GM20000 (cell line): ENCODE results near the gene PIGL.
"Not testable (repeated sequence)": the region's sequence is repeated elsewhere in the genome, so short reads cannot be mapped to it uniquely, and the experiment has no call there.

Source experiments
- DNase-seq: peaks from one replicate; pipeline ENCODE4 v3.0.0; 2012; ENCODE audit warnings: low spot score
- TF ChIP-seq, protein P1 (sequence below): IDR thresholded peaks from 2 replicates; pipeline ENCODE4 v1.5.1; 2012; ENCODE audit warnings: mild to moderate bottlenecking, control low read depth; ENCODE audit errors: extremely low read depth, missing control alignments

The PIGL gene

DNA sequence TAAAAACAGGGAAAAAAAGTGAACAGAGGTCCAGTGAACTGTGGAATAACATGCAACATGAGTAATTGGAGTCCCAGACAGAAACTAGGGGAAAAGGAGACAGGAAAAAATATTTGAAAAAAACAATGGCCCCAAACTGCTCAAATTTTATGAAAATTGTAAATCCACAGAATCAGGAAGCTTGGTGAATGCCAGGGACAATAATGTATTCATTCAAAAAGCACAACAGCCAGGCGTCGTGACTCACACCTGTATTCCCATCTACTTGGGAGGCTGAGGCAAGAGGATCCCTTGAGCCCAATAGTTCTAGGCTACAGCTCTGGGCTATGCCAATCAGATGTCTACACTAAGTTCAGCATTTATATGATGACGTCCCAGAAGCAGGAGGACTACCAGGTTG is 25.4 kb upstream of the PIGL start:
- TF ChIP-seq, protein P1, sequence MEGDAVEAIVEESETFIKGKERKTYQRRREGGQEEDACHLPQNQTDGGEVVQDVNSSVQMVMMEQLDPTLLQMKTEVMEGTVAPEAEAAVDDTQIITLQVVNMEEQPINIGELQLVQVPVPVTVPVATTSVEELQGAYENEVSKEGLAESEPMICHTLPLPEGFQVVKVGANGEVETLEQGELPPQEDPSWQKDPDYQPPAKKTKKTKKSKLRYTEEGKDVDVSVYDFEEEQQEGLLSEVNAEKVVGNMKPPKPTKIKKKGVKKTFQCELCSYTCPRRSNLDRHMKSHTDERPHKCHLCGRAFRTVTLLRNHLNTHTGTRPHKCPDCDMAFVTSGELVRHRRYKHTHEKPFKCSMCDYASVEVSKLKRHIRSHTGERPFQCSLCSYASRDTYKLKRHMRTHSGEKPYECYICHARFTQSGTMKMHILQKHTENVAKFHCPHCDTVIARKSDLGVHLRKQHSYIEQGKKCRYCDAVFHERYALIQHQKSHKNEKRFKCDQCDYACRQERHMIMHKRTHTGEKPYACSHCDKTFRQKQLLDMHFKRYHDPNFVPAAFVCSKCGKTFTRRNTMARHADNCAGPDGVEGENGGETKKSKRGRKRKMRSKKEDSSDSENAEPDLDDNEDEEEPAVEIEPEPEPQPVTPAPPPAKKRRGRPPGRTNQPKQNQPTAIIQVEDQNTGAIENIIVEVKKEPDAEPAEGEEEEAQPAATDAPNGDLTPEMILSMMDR, result no peak
- no peak for DNase-seq

DNA sequence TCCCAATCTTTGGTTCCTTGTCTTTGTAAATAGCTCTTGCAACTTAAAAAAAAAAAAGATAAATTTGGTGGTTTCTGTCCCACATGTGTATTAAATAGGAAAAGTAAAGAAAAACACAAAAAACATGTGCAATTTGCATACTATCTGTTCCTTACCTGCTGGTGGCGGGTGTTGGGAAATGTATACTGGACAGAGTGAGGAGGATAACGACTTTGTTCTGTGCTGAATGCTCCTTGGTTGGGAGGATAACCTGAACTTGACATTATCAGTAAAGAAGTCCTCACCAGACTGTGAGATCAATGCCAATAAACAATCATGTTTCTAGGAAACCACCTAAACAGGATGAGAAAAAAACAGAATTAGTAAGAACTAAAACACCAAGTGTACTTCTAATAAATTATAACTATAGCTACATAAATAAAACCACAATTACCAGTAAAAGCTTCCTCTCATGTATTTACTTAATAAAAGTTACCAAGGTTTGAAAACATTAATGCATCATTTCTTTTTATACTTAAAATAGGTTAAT is 22.6 kb upstream of the PIGL start:
- DNase-seq, result not testable (repeated sequence)

DNA sequence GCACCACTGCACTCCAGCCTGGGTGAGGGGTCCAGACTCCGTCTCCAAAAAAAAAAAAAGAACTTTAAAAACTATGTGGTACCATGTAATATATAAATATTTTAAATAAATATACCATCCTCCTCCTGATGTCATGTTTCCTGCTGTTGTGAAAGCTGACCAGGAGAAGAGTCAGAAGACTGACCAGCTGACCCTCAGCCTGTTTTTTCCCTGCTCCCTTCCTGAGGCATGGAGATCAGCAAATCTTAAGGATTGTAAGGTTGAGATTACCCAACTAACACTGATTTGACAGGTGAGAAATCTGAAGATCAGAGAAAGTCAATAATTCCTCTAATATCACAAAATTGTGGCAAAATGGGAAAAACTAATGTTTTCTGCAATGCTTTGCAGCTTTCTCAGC is 19.7 kb upstream of the PIGL start:
- TF ChIP-seq, protein P1, result no peak

DNA sequence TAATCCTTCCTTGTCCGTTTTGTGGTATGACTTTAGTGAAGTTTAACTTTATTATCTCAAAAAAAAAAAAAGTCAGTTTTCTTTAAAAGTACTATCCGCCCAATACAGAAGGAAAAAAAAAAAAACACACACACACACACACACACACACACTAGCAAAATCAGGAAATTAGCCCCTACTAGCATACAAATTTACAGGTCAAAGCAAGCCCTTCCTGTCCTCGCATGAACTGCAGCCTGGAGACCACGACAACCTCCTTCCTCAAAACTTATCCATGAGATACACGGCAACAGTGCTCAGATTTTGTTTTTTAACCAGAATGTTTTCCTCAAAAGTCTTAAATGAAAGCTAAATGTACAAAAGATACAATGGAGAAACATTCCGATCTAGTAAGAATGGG is 17.9 kb upstream of the PIGL start:
- no peak for DNase-seq
- TF ChIP-seq, protein P1, result no peak

More for the DNA sequence above, 19.7 kb upstream of the PIGL start:
- DNase-seq, result no peak

DNA sequence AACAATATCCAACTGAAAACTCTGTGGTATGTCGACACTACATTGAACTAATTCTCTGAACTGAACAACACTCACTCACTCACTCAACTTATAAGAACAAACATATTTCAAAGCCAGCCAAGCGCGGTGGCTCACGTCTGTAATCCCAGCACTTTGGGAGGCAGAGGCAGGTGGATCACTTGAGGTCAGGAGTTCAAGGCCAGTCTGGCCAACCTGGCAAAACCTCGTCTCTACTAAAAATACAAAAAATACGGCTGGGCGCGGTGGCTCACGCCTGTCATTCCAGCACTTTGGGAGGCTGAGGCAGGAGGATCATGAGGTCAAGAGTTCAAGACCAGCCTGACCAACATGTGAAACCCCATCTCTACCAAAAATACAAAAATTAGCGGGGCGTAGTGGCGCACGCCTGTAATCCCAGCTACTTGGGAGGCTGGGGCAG is 15.3 kb upstream of the PIGL start:
- DNase-seq, result not testable (repeated sequence)

DNA sequence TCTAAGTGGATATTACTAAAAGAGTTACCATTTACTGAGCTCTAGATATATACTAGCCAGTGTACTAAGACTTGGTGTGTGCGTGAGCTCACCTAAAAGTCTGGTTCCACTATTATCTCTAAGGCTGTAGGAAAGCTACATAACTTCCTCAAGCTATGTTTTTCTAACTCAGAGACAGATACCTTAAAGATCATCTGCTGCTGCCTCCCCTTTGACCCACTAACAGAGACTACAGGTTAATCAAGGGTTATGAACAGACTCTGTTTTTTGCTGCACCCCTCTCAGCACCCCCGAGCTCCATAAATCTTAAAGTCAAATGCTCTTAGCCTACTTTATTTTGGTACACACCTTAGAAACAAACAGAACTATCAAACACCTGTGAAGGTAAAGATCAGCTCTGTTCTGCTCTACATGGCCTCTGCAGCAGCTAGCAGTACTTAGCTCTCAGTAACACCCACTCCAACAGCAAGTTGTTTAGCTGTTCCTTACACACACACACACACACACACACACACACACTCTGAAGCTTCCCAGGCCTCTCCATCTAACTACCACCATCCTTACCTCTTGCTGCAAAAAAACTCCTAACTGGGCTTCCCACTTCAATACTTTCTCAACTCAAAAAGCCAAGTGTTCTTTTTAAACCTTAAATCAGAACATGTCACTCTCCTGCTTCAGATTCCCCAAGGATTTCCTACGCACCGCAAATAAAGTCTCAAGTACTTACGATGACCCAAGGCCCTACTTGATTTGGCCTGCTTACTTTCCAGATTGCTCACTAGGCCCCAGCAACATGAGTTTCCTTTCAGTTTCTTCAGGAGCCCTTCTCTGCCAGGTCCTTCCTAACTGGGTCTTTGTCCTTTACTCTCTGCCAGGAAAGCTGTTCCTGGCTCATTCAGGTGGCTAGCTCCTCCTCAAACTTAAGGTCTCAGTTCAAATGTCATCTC is 14.2 kb upstream of the PIGL start:
- not testable (repeated sequence) for DNase-seq

DNA sequence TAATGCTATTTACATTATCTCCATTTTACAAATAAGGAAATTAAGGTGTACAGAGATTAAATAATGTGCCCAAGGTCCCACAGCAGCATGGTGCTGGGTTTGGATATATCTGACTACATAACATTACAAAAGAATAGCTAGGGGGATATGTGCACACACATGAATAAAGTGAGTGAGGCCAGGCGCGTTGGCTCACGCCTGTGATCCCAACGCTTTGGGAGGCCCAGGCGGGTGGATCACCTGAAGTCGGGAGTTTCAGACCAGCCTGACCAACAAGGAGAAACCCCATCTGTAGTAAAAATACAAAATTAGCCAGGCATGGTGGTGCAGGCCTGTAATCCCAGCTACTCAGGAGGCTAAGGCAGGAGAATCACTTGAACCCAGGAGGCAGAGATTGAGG is 12.2 kb upstream of the PIGL start:
- not testable (repeated sequence) for DNase-seq

DNA sequence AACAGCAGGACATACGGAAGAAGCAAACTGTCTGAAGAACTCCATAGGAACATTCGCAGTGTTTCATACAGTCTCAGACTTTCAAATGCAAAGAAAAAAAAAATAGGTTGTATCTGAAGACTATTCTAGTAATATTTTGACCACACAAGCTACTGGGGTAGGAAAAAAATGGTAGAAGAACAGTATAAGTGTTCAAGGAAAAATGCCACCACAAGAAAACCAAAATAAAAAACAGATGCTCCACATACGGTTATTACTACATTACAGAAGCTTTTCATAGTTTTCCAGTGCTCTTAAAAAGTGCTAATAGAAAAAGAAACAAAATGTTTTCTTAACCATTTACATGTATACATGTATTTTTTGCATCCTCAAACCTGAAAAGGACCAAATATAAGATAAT is 5.4 kb upstream of the PIGL start:
- DNase-seq, result no peak
- TF ChIP-seq, protein P1, result no peak

DNA sequence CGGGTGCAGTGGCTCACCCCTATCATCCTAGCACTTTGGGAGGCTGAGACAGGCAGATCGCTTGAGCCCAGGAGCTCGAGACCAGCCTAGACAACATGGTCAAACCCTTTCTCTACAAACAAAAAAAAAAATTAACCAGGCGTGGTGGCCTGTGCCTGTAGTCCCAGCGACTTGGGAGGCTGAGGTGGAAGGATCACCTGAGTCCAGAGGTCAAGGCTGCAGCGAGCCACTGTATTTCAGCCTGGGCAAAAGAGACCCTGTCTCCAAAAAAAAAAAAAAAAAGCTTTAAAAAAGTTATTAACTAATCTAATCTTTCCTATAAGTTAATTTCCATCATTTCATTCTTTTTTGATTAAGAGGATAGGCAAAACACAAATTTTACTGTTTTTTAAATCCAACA is 4.2 kb upstream of the PIGL start:
- DNase-seq, result no peak
- TF ChIP-seq, protein P1, result no peak
